Lower leg skin (tissue), 3 donors: ENCODE data around the gene COL8A1.

Source experiments
- CTCF ChIP-seq, 3 donors: fragments of 450-650 bp; IDR thresholded peaks; one replicate each; pipeline ENCODE4 v1.5.1; 2016; ENCODE audit warnings: antibody characterized with exemption in 3 of 3, mild to moderate bottlenecking in 3 of 3, moderate library complexity in 2 of 3
- POLR2A ChIP-seq, 2 donors: fragments of 450-650 bp; IDR thresholded peaks; one replicate each; pipeline ENCODE4 v1.6.1; 2016 to 2017; ENCODE audit warnings: antibody characterized with exemption in 2 of 2, mild to moderate bottlenecking in 1 of 2, moderate library complexity in 1 of 2

GRCh38 chr3:99659951-99660350 is 21.6 kb downstream of the COL8A1 start:
- no peak for TF ChIP-seq CTCF (IDR thresholded peaks at IDR 0.05)
- TF ChIP-seq POLR2A (IDR thresholded peaks at IDR 0.05) = no peak
